K562 (cell line): Measurements from ENCODE around the gene LSS. TPM values are rescaled to one million over a fixed set of nuclear protein-coding genes. Genes with fewer than 3 reads are reported as not detected.
A peak's percentile ranks its signal among the peaks of the same experiment; 100 is the strongest.

Experiments
- ATAC-seq: fragments of 200-7000 bp; cut with Tn5 transposase; 3 replicates; pipeline ENCODE4 v1.9.1; 2020; ENCODE audit warnings: moderate library complexity
- BruUV-seq: library from RNA; stranded (reverse); fragments of 400-500 nt; replicated peaks from 2 replicates; lab custom pipeline; 2021; lab: Mats Ljungman, UMichigan
- CTCF ChIA-PET: fragments of 300-600 bp; formaldehyde crosslinking; extraction: SDS; loops from one replicate; lab custom pipeline; 2021; ENCODE audit warnings: low intra/inter-chr PET ratio; lab: Yijun Ruan, JAX
- POLR2A ChIA-PET: fragments of 300-600, 350-650 bp; sonication (Branson Sonifier 250); formaldehyde crosslinking; extraction: SDS; loops from one replicate; lab custom pipeline; 2021; ENCODE audit warnings: antibody characterized with exemption, inconsistent platforms; lab: Yijun Ruan, JAX
- DNase-seq, 4 experiments: peaks; one replicate each; pipeline versions ENCODE4 v3.0.0 to v3.0.0-alpha.2; 2011 to 2018; ENCODE audit warnings: low spot score in 3 of 4, mixed read lengths in 3 of 4; ENCODE audit errors: extremely low read depth in 1 of 4
- FAIRE-seq: peaks from 2 replicates; lab custom pipeline; 2011; peaks lifted over from hg19 to GRCh38; lab: Jason Lieb, UNC
- H2AFZ ChIP-seq: 2 replicates; pipeline ENCODE4 v1.6.0; 2011; ENCODE audit warnings: low read depth, low read length, control low read depth, inconsistent platforms
- H3K27ac ChIP-seq: fragments of 200-600 bp; 3 replicates; pipeline ENCODE4 v1.8.0; 2011; ENCODE audit warnings: low read depth, mild to moderate bottlenecking, control low read depth, inconsistent platforms, low read length, moderate library complexity, mixed read lengths; ENCODE audit errors: extremely low read depth
- H3K27me3 ChIP-seq, 2 experiments: fragments of 300-600 bp in 1 of 2; 2 replicates in 1 of 2; 3 replicates in 1 of 2; pipeline versions ENCODE4 v1.6.0 to v1.8.0; 2011; ENCODE audit warnings: inconsistent platforms in 2 of 2, low read length in 2 of 2, mild to moderate bottlenecking in 1 of 2, mixed read lengths in 1 of 2, moderate library complexity in 1 of 2; ENCODE audit not compliant: control insufficient read depth in 2 of 2, insufficient read depth in 2 of 2
- H3K36me3 ChIP-seq: fragments of 300-600 bp; 3 replicates; pipeline ENCODE4 v1.8.0; 2011; ENCODE audit warnings: mild to moderate bottlenecking, low read length, inconsistent platforms; ENCODE audit not compliant: control insufficient read depth, insufficient read depth
- H3K4me1 ChIP-seq, 2 experiments: fragments of 200-600 bp in 1 of 2; replicated peaks in 1 of 2; 2 replicates in 1 of 2; 3 replicates in 1 of 2; pipeline versions ENCODE4 v1.5.1 to v1.8.0; 2011; ENCODE audit warnings: inconsistent platforms in 2 of 2, low read length in 2 of 2, mild to moderate bottlenecking in 1 of 2, mixed read lengths in 1 of 2, moderate library complexity in 1 of 2; ENCODE audit not compliant: control insufficient read depth in 2 of 2, insufficient read depth in 2 of 2
- H3K4me2 ChIP-seq: 2 replicates; pipeline ENCODE4 v1.6.1; 2011; ENCODE audit warnings: low read length, control low read depth, inconsistent platforms, mixed read lengths; ENCODE audit not compliant: insufficient read depth
- H3K4me3 ChIP-seq: fragments of 200-600 bp; sonication (generic), shearing (Covaris generic); 2 replicates; pipeline ENCODE4 v1.5.1; 2016; ENCODE audit warnings: control low read depth, inconsistent platforms
- H3K79me2 ChIP-seq: fragments of 200-600 bp; 3 replicates; pipeline ENCODE4 v1.8.0; 2011; ENCODE audit warnings: low read length, inconsistent platforms; ENCODE audit not compliant: control insufficient read depth, insufficient read depth
- H3K9ac ChIP-seq, 2 experiments: 2 replicates each; pipeline versions ENCODE4 v1.6.0 to v1.6.1; 2011; ENCODE audit warnings: low read depth in 2 of 2, low read length in 2 of 2, control low read depth in 1 of 2, inconsistent platforms in 1 of 2, mild to moderate bottlenecking in 1 of 2, mixed read lengths in 1 of 2; ENCODE audit not compliant: insufficient read depth in 1 of 2
- H3K9me1 ChIP-seq: one replicate; pipeline ENCODE4 v1.6.0; 2011; ENCODE audit warnings: inconsistent platforms, mild to moderate bottlenecking, low read length, moderate library complexity; ENCODE audit not compliant: control insufficient read depth, insufficient read depth
- H3K9me3 ChIP-seq: replicated peaks from 2 replicates; pipeline ENCODE4 v1.5.1; 2011; ENCODE audit warnings: low read depth, low read length, inconsistent platforms; ENCODE audit not compliant: control insufficient read depth, insufficient read depth
- H4K20me1 ChIP-seq: replicated peaks from 2 replicates; pipeline ENCODE4 v1.6.1; 2011; ENCODE audit warnings: low read length, inconsistent platforms, mixed read lengths; ENCODE audit not compliant: control insufficient read depth, insufficient read depth
- TGIF2 ChIP-seq: sonication (generic); formaldehyde crosslinking; IDR thresholded peaks from 2 replicates; pipeline ENCODE4 v1.8.1; 2022; ENCODE audit warnings: mild to moderate bottlenecking, missing genetic modification reagents, moderate library complexity
- ZBTB40 ChIP-seq, 2 experiments: fragments of 450-650 bp in 1 of 2; sonication (generic) in 1 of 2; formaldehyde crosslinking in 1 of 2; IDR thresholded peaks; 2 replicates each; pipeline versions ENCODE4 v1.7.1 to v1.9.0; 2016 to 2022; ENCODE audit warnings: inconsistent platforms in 1 of 2, mild to moderate bottlenecking in 1 of 2, missing genetic modification reagents in 1 of 2
- ZNF384 ChIP-seq: IDR thresholded peaks from 2 replicates; pipeline ENCODE4 v1.6.1; 2012; ENCODE audit warnings: low read depth, low read length, improper control_type of control experiment
- WGBS: fragments of 100-300 bp; shearing (Covaris generic); methylation state at CpG from one replicate; pipeline ENCODE4 v1.1.6; 2016; ENCODE audit warnings: low coverage, mixed read lengths; ENCODE audit not compliant: insufficient coverage; ENCODE audit errors: missing lambda C conversion rate; 5-methylcytosine and 5-hydroxymethylcytosine counted together
- in situ Hi-C: fragments of 300-500 bp; cut with MboI; formaldehyde crosslinking; loops from 4 replicates; pipeline ENCODE4 v1.15.0; 2018; ENCODE audit warnings: inconsistent platforms, mixed read lengths
- intact Hi-C: fragments of 100-400 bp; cut with micrococcal nuclease; formaldehyde crosslinking; loops from 2 replicates; pipeline ENCODE4 v1.14.2; 2022
- polyA plus RNA-seq, 8 experiments: library from polyadenylated mRNA; depleted of rRNA in 4 of 8; stranded (reverse) in 5 of 8; unstranded in 3 of 8; fragments of >200 nt; fragmentation: Nextera tagmentation in 2 of 8; fragmentation: Illumina TruSeq in 1 of 8; extraction: Ambion mirVana in 2 of 8; extraction: Trizol in 1 of 8; gene quantifications; 2 replicates each; pipeline versions ENCODE4 v1.2.1 to v1.2.3, GENCODE V29; 2011 to 2014; ENCODE audit warnings: inconsistent platforms in 1 of 8, missing spikeins in 1 of 8
- total RNA-seq, 7 experiments: library from RNA; depleted of rRNA in 6 of 7; stranded (reverse); fragments of >200 nt in 6 of 7; fragmentation: Illumina TruSeq in 2 of 7; extraction: Trizol in 2 of 7; gene quantifications; 2 replicates each; pipeline versions ENCODE4 v1.2.1 to v1.2.3, GENCODE V29; 2011 to 2021; ENCODE audit warnings: low replicate concordance in 1 of 7

The LSS gene
- total and polyA plus RNA-seq, 9 of the 15 experiments (the other 6 are each of a cell fraction or from before 2014, with no cell fraction given) = 2.2 to 89.5 (median 37.4) TPM

- POLR2A ChIA-PET = interaction anchor here (0.8 to 2.5 kb wide), 5 partner anchors 9 to 48 kb away, joined by 4 to 16 read pairs (median 6); partner anchors contain the start of genes MCM3AP and YBEY
- in situ Hi-C loops = no loop called here
- H3K36me3 ChIP-seq = peaks cover 93% of the 10 kb centered on the region
Observed at GRCh38 chr21:46274797-46275390, 46.3 kb upstream of the LSS start.

More at GRCh38 chr21:46274797-46275390, 46.3 kb upstream of the LSS start:
- TF ChIP-seq TGIF2 (no peak), ZNF384 (0 out of 2 replicates have a peak, but pooled peaks have one; percentile 37), ZBTB40 (IDR thresholded peaks at IDR 0.05) (peak; percentile 82), ZBTB40 (CRISPR knock-in tag; IDR thresholded peaks at IDR 0.05) (peak; percentile 74)
- no peaks in the 10 kb centered on the region for H3K4me1 ChIP-seq
- DNase-seq (no peak), ATAC-seq (no peak), FAIRE-seq (no peak)
- H3K79me2 ChIP-seq = 0 out of 3 replicates have a peak, but pooled peaks cover 8% of the 10 kb centered on the region
- BruUV-seq = no TSS peak
- no peak overlapping the region for H3K4me3 ChIP-seq
- CTCF ChIA-PET = no interaction called here
- H2AFZ ChIP-seq = no peak overlapping the region
- no peaks in the 10 kb centered on the region for H4K20me1 ChIP-seq
- no peak overlapping the region for H3K9ac ChIP-seq
- 93% methylated on average over 11 of the region's 11 CpGs for WGBS
- H3K27me3 ChIP-seq = no peaks in the 10 kb centered on the region
- peaks cover 4% of the 10 kb centered on the region for H3K9me1 ChIP-seq
- H3K9me3 ChIP-seq = no peaks in the 10 kb centered on the region
- no peak overlapping the region for H3K27ac ChIP-seq
- intact Hi-C loops = no loop called here
- H3K4me2 ChIP-seq = no peak overlapping the region
